Cardiac muscle cell (in vitro differentiated cells and primary cell): Measurements from ENCODE around the gene CPSF7. TPM values are rescaled to one million over a fixed set of nuclear protein-coding genes. Genes with fewer than 3 reads are reported as not detected.
A peak's percentile ranks its signal among the peaks of the same experiment; 100 is the strongest.

Experiments used
- DNase-seq, 2 donors: peaks; one replicate each; pipeline versions ENCODE4 v3.0.0 to v3.0.0-alpha.2; 2010 to 2017; ENCODE audit warnings: low read depth in 1 of 2, low spot score in 1 of 2
- H3K27ac ChIP-seq: fragments of 200-600 bp; sonication (generic); 2 replicates; pipeline ENCODE4 v1.5.1; 2016
- H3K27me3 ChIP-seq: fragments of 200-600 bp; sonication (generic); 2 replicates; pipeline ENCODE4 v1.6.0; 2016; ENCODE audit warnings: control low read depth
- H3K36me3 ChIP-seq: fragments of 200-600 bp; sonication (generic); 2 replicates; pipeline ENCODE4 v1.5.1; 2016; ENCODE audit warnings: control low read depth
- H3K4me1 ChIP-seq: fragments of 200-600 bp; sonication (generic); 2 replicates; pipeline ENCODE4 v1.8.1; 2017; ENCODE audit warnings: low read depth, mild to moderate bottlenecking, mixed run types
- H3K4me3 ChIP-seq: fragments of 200-600 bp; sonication (generic); 2 replicates; pipeline ENCODE4 v1.5.1; 2016; ENCODE audit warnings: mild to moderate bottlenecking
- H3K9me3 ChIP-seq: fragments of 200-600 bp; sonication (generic); 2 replicates; pipeline ENCODE4 v1.5.1; 2017; ENCODE audit warnings: low read depth, mild to moderate bottlenecking, control low read depth
- CTCF ChIP-seq: IDR thresholded peaks from 2 replicates; pipeline ENCODE4 v1.5.1; 2012; ENCODE audit warnings: low read depth, mild to moderate bottlenecking, low read length
- polyA plus RNA-seq: library from polyadenylated mRNA; unstranded; fragments of >200 nt; fragmentation: Nextera tagmentation; extraction: Ambion mirVana; gene quantifications from 2 replicates; pipeline ENCODE4 v1.2.1, GENCODE V29; 2016
- total RNA-seq: library from RNA; depleted of rRNA; stranded (reverse); fragments of >200 nt; gene quantifications from 2 replicates; pipeline ENCODE4 v1.2.3, GENCODE V29; 2016

Gene CPSF7
- total and polyA plus RNA-seq, 2 experiments from 2014 or later: 34.6 to 64.7 TPM

GRCh38 chr11:61370349-61371005 is 59.3 kb downstream of the CPSF7 start:
- H3K4me3 ChIP-seq: no peak overlapping the region
- H3K27ac ChIP-seq: no peak overlapping the region
- DNase-seq: no peak
- H3K4me1 ChIP-seq: no peaks in the 10 kb centered on the region
- no peaks in the 10 kb centered on the region for H3K27me3 ChIP-seq
- peaks cover 40% of the 10 kb centered on the region for H3K36me3 ChIP-seq
- TF ChIP-seq CTCF: no peak
- no peaks in the 10 kb centered on the region for H3K9me3 ChIP-seq

- no peaks in the 10 kb centered on the region for H3K9me3 ChIP-seq
- no peaks in the 10 kb centered on the region for H3K27me3 ChIP-seq
- no peak overlapping the region for H3K27ac ChIP-seq
- H3K36me3 ChIP-seq: peaks cover 44% of the 10 kb centered on the region
- H3K4me1 ChIP-seq: no peaks in the 10 kb centered on the region
- TF ChIP-seq CTCF: no peak
- peak in 1 of 2 donors; percentile 97 for DNase-seq
- no peak overlapping the region for H3K4me3 ChIP-seq
Measured at GRCh38 chr11:61369372-61370348, 60.1 kb downstream of the CPSF7 start.

GRCh38 chr11:61368646-61369045 is 61.1 kb downstream of the CPSF7 start:
- Histone ChIP-seq H3K27ac (no peak overlapping the region), H3K4me3 (no peak overlapping the region), H3K36me3 (peaks cover 52% of the 10 kb centered on the region), H3K4me1 (no peaks in the 10 kb centered on the region), H3K9me3 (no peaks in the 10 kb centered on the region), H3K27me3 (no peaks in the 10 kb centered on the region)
- DNase-seq: no peak
- TF ChIP-seq CTCF: no peak

GRCh38 chr11:61367406-61367805 is 62.4 kb downstream of the CPSF7 start:
- Histone ChIP-seq H3K4me1 (no peaks in the 10 kb centered on the region), H3K27me3 (no peaks in the 10 kb centered on the region), H3K36me3 (peaks cover 52% of the 10 kb centered on the region), H3K27ac (no peak overlapping the region), H3K4me3 (no peak overlapping the region), H3K9me3 (no peaks in the 10 kb centered on the region)
- DNase-seq: no peak
- TF ChIP-seq CTCF: no peak

- no peak overlapping the region for H3K4me3 ChIP-seq
- no peaks in the 10 kb centered on the region for H3K27me3 ChIP-seq
- no peaks in the 10 kb centered on the region for H3K9me3 ChIP-seq
- no peak overlapping the region for H3K27ac ChIP-seq
- H3K4me1 ChIP-seq: peaks cover 9% of the 10 kb centered on the region
- no peak for TF ChIP-seq CTCF
- H3K36me3 ChIP-seq: peaks cover 44% of the 10 kb centered on the region
- DNase-seq: no peak
Measured at GRCh38 chr11:61364012-61364675, 65.6 kb downstream of the CPSF7 start.
